ENCODE data around the gene CEACAM3. TPM values are rescaled to one million over a fixed set of nuclear protein-coding genes. Genes with fewer than 3 reads are reported as not detected.

The CEACAM3 gene
- total RNA-seq, 2 donors from 2014 or later: not detected

DNA sequence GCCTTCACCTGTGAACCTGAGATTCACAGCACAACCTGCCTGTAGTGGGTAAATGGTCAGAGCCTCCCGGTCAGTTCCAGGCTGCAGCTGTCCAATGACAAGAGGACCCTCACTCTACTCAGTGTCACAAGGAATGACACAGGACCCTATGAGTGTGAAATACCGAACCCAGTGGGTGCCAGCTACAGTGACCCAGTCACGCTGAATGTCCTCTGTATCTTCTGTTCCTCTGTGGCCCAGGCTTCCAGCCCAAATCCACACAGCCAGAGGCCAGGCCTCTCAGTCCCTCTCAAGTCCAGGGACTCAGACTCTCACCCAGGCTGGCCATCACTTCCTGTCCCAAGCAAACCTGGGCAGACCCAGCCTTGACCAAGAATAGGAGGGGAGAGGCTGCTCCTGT is 10.8 kb downstream of the CEACAM3 start:
- Mint-ChIP-seq H3K4me3 (no peak overlapping the region), H3K27me3 (ENCODE audit: insufficient read depth) (peaks cover 4% of the 10 kb centered on the region), H3K4me1 (no peaks in the 10 kb centered on the region), H3K36me3 (ENCODE audit: low read depth) (no peaks in the 10 kb centered on the region), H3K27ac (no peak overlapping the region), H3K9me3 (peaks cover 37% of the 10 kb centered on the region)
- H3K9me3 ChIP-seq (ENCODE audit: control insufficient read depth, low read length): no peaks in the 10 kb centered on the region
- H3K4me1 ChIP-seq (ENCODE audit: control insufficient read depth, insufficient read depth, low read length): no peaks in the 10 kb centered on the region
- 78 to 87% methylated on average over 3 of the region's 3 CpGs for WGBS, 2 experiments (ENCODE audit: insufficient coverage in 1 of 2, insufficient read length in 1 of 2)
- no peak for TF ChIP-seq CTCF (conservative IDR thresholded peaks at IDR 0.05)
- H3K27me3 ChIP-seq (ENCODE audit: control insufficient read depth, insufficient read depth, low read length, poor library complexity, severe bottlenecking): peaks cover 5% of the 10 kb centered on the region
- H3K27ac ChIP-seq (ENCODE audit: low read depth, low read length): no peak overlapping the region
- peak; percentile 18 for DNase-seq
- H3K9ac ChIP-seq (ENCODE audit: extremely low read depth, low read length, poor library complexity, severe bottlenecking): no peak overlapping the region
- H3K36me3 ChIP-seq (ENCODE audit: control insufficient read depth, insufficient read depth, low read length): no peaks in the 10 kb centered on the region
- no peak overlapping the region for H3K4me3 ChIP-seq (ENCODE audit: low read length)

DNA sequence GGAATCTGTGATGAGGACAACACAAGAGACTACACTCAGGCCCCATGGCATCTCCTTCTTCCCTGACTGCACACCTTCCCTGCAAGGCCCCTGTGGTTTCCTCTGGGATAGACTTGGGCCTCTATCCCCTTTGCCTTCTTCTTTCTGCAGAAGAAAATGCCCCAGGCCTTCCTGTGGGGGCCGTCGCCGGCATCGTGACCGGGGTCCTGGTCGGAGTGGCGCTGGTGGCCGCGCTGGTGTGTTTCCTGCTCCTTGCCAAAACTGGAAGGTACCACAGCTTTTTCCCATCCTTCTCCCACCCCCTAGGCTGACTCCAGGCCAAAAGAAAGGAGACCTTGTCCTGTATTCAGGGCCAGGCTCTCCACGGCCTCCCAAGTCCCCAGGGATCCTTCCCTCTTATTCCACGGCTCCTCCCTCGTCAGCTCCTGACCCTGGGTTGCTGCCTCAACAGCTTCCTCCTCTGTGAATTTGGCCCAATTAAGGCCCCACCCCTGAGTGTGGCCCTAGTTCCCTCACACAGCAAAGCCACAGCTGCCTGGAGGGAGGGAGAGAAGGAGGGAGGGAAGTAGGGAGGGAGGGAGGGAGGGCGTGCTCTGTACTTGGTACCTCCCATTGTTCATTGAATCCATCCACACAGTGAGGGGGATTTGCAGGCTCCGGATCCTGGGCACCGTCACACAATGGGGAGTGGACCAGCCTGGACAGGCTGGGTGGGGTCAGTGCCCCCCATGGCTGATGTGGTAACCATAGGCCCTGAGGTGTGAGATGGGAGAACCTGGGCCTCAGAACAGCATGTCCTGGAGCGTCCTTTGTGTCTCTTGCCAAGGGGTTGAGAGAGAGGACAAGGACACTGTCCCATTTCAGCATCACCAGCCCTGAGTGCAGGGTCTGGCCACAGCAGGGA is 12.5 kb downstream of the CEACAM3 start:
- WGBS, 2 experiments (ENCODE audit: insufficient coverage in 1 of 2, insufficient read length in 1 of 2): 85 to 87% methylated on average over 12 to 15 of the region's 16 CpGs
- H3K9ac ChIP-seq (ENCODE audit: extremely low read depth, low read length, poor library complexity, severe bottlenecking): no peak overlapping the region
- no peak overlapping the region for H3K4me3 ChIP-seq (ENCODE audit: low read length)
- no peaks in the 10 kb centered on the region for H3K36me3 ChIP-seq (ENCODE audit: control insufficient read depth, insufficient read depth, low read length)
- Mint-ChIP-seq H3K36me3 (ENCODE audit: low read depth) (no peaks in the 10 kb centered on the region), H3K9me3 (peaks cover 34% of the 10 kb centered on the region), H3K27me3 (ENCODE audit: insufficient read depth) (peaks cover 2% of the 10 kb centered on the region), H3K4me3 (no peak overlapping the region), H3K4me1 (no peaks in the 10 kb centered on the region), H3K27ac (no peak overlapping the region)
- H3K27ac ChIP-seq (ENCODE audit: low read depth, low read length): no peak overlapping the region
- H3K4me1 ChIP-seq (ENCODE audit: control insufficient read depth, insufficient read depth, low read length): no peaks in the 10 kb centered on the region
- no peak for TF ChIP-seq CTCF (conservative IDR thresholded peaks at IDR 0.05)
- H3K9me3 ChIP-seq (ENCODE audit: control insufficient read depth, low read length): no peaks in the 10 kb centered on the region
- peaks cover 6% of the 10 kb centered on the region for H3K27me3 ChIP-seq (ENCODE audit: control insufficient read depth, insufficient read depth, low read length, poor library complexity, severe bottlenecking)
- DNase-seq: peak; percentile 26

DNA sequence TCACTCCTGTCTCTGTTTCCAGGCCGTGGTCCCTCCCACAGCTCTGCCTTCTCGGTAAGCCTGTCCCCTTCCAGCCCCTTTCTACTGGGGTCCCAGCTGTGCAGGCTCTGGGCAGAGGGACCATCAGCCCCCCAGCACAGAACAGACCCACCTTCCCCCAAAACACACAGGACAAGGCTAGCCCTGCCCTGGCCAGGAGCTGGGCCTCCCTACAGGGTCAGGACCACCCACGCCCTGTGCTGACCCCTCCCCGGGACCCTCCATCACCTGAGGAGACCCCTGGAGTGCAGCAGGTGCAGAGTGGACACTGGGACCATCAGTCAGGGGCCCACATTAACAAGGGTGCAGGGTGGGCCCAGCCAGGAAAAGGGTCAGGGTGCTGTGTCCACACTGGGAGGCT is 13.9 kb downstream of the CEACAM3 start:
- Mint-ChIP-seq H3K27ac (no peak overlapping the region), H3K9me3 (peaks cover 31% of the 10 kb centered on the region), H3K4me3 (no peak overlapping the region), H3K4me1 (no peaks in the 10 kb centered on the region), H3K36me3 (ENCODE audit: low read depth) (no peaks in the 10 kb centered on the region), H3K27me3 (ENCODE audit: insufficient read depth) (peaks cover 2% of the 10 kb centered on the region)
- H3K27ac ChIP-seq (ENCODE audit: low read depth, low read length): no peak overlapping the region
- no peaks in the 10 kb centered on the region for H3K36me3 ChIP-seq (ENCODE audit: control insufficient read depth, insufficient read depth, low read length)
- no peak for DNase-seq
- H3K27me3 ChIP-seq (ENCODE audit: control insufficient read depth, insufficient read depth, low read length, poor library complexity, severe bottlenecking): peaks cover 11% of the 10 kb centered on the region
- H3K4me1 ChIP-seq (ENCODE audit: control insufficient read depth, insufficient read depth, low read length): no peaks in the 10 kb centered on the region
- TF ChIP-seq CTCF (conservative IDR thresholded peaks at IDR 0.05): no peak
- no peak overlapping the region for H3K9ac ChIP-seq (ENCODE audit: extremely low read depth, low read length, poor library complexity, severe bottlenecking)
- WGBS, 2 experiments (ENCODE audit: insufficient coverage in 1 of 2, insufficient read length in 1 of 2): 40 to 80% methylated on average over 1 to 4 of the region's 4 CpGs
- no peaks in the 10 kb centered on the region for H3K9me3 ChIP-seq (ENCODE audit: control insufficient read depth, low read length)
- no peak overlapping the region for H3K4me3 ChIP-seq (ENCODE audit: low read length)
